Uterus (tissue), 4 donors: Measurements from ENCODE around the gene CALU. TPM values are rescaled to one million over a fixed set of nuclear protein-coding genes. Genes with fewer than 3 reads are reported as not detected.

ENCODE experiments used
- DNase-seq, 2 donors: peaks; one replicate each; pipeline ENCODE4 v3.0.0-alpha.2; 2019 to 2020
- H3K27ac ChIP-seq, 2 donors: fragments of 200-600 bp; sonication (generic); 1 replicate in 1 of 2; 2 replicates in 1 of 2; pipeline ENCODE4 v1.5.1; 2016 to 2018
- H3K27me3 ChIP-seq, 2 donors: fragments of 200-600 bp; sonication (generic); one replicate each; pipeline ENCODE4 v1.5.1; 2018 to 2019; ENCODE audit warnings: control low read depth in 1 of 2
- H3K36me3 ChIP-seq, 2 donors: fragments of 200-600 bp; sonication (generic); one replicate each; pipeline ENCODE4 v1.5.1; 2019; ENCODE audit warnings: control low read depth in 1 of 2
- H3K4me1 ChIP-seq, 2 donors: fragments of 200-600 bp; sonication (generic); one replicate each; pipeline ENCODE4 v1.5.1; 2018 to 2019; ENCODE audit warnings: control low read depth in 1 of 2
- H3K4me3 ChIP-seq, 2 donors: fragments of 200-600 bp; sonication (generic); 1 replicate in 1 of 2; 2 replicates in 1 of 2; pipeline ENCODE4 v1.5.1; 2018 to 2019; ENCODE audit warnings: mild to moderate bottlenecking in 1 of 2
- H3K9me3 ChIP-seq, 2 donors: fragments of 200-600 bp; sonication (generic); one replicate each; pipeline ENCODE4 v1.5.1; 2019; ENCODE audit warnings: control low read depth in 1 of 2
- POLR2A ChIP-seq, 2 donors: fragments of 450-650 bp; IDR thresholded peaks; one replicate each; pipeline ENCODE4 v1.6.1; 2016; ENCODE audit warnings: antibody characterized with exemption in 2 of 2, mild to moderate bottlenecking in 1 of 2, moderate library complexity in 1 of 2
- intact Hi-C: fragments of 100-400 bp; cut with DNase I; formaldehyde crosslinking; loops from one replicate; pipeline ENCODE4 v1.15.1; 2023; ENCODE audit warnings: low total_unique reads
- total RNA-seq, 4 donors: library from RNA; depleted of rRNA in 3 of 4; stranded (reverse); fragments of >200 nt in 3 of 4; gene quantifications; one replicate each; pipeline versions ENCODE4 v1.1.0 to v1.2.4, GENCODE V29; 2014 to 2023
- TF ChIP-seq, protein P1 (sequence below), 4 experiments: fragments of 200-600 bp in 2 of 4; fragments of 450-650 bp in 2 of 4; sonication (generic) in 2 of 4; IDR thresholded peaks; one replicate each; pipeline ENCODE4 v1.5.1; 2016 to 2019; ENCODE audit warnings: antibody characterized with exemption in 4 of 4, mild to moderate bottlenecking in 2 of 4, moderate library complexity in 1 of 4
- donor health status: DM: yes; HTN: yes; CAD: no.

The CALU gene
- total RNA-seq, 4 donors from 2014 or later = 83.0 to 334 (median 108) TPM

DNA sequence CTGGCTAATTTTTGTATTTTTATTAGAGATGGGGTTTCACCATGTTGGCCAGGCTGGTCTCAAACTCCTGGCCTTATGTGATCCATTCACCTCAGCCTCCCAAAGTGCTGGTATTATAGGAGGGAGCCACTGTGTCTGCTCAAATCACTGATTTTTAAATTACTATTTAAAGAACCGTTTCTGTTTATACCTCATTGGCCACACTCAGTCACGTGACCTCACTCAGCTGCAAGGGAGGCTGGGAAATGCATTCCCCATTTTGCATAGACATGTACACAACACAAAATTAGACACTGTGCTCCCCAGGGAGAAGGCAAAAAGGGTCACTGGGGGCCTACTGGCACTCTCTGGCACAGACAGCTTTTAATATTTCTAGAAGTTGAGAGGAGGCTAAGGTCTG is 13.6 kb upstream of the CALU start:
- H3K4me1 ChIP-seq = no peaks in the 10 kb centered on the region
- H3K9me3 ChIP-seq = no peaks in the 10 kb centered on the region
- no peaks in the 10 kb centered on the region for H3K36me3 ChIP-seq
- DNase-seq = no peak
- intact Hi-C loops = no loop called here
- TF ChIP-seq, protein P1, sequence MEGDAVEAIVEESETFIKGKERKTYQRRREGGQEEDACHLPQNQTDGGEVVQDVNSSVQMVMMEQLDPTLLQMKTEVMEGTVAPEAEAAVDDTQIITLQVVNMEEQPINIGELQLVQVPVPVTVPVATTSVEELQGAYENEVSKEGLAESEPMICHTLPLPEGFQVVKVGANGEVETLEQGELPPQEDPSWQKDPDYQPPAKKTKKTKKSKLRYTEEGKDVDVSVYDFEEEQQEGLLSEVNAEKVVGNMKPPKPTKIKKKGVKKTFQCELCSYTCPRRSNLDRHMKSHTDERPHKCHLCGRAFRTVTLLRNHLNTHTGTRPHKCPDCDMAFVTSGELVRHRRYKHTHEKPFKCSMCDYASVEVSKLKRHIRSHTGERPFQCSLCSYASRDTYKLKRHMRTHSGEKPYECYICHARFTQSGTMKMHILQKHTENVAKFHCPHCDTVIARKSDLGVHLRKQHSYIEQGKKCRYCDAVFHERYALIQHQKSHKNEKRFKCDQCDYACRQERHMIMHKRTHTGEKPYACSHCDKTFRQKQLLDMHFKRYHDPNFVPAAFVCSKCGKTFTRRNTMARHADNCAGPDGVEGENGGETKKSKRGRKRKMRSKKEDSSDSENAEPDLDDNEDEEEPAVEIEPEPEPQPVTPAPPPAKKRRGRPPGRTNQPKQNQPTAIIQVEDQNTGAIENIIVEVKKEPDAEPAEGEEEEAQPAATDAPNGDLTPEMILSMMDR (IDR thresholded peaks at IDR 0.05) = no peak
- TF ChIP-seq POLR2A (IDR thresholded peaks at IDR 0.05) = no peak
- no peaks in the 10 kb centered on the region for H3K27me3 ChIP-seq
- no peak overlapping the region for H3K4me3 ChIP-seq
- H3K27ac ChIP-seq = no peak overlapping the region

DNA sequence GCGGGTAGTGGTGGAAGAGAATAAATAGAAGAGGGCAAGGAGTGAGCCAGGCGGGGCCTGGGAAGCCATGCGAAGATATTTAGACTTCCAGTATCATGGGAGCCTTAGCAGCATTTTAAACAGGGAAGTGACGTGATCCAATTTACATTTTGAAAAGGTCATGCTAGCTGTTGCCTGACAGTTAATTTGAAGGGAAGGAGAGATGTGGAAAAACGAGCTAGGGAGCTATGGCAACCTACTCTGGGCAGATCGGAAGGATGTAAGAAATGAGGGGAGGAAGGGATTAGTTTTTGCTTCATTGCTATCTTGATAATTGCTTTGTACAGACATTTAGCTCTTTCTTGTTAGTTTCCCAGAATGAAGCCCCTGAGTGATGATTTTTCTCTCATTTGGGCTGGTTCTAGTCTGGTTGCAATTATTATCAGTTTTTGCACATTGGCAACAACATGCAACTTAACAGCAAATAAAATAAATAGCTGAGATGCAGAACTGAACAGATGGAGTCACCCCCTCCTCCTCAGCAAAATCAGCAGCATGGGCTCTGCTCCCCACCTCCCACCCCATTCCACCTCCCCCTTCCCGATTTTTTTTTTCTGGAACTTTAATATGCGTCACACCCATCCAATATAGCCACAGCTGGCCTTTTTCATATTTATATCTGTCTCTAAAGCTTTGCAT is 13.0 kb upstream of the CALU start:
- Histone ChIP-seq H3K9me3 (no peaks in the 10 kb centered on the region), H3K4me3 (no peak overlapping the region), H3K4me1 (no peaks in the 10 kb centered on the region), H3K27ac (no peak overlapping the region), H3K27me3 (no peaks in the 10 kb centered on the region), H3K36me3 (no peaks in the 10 kb centered on the region)
- DNase-seq = no peak
- no peak for TF ChIP-seq POLR2A (IDR thresholded peaks at IDR 0.05)
- TF ChIP-seq, protein P1 (IDR thresholded peaks at IDR 0.05) = no peak
- intact Hi-C loops = no loop called here

DNA sequence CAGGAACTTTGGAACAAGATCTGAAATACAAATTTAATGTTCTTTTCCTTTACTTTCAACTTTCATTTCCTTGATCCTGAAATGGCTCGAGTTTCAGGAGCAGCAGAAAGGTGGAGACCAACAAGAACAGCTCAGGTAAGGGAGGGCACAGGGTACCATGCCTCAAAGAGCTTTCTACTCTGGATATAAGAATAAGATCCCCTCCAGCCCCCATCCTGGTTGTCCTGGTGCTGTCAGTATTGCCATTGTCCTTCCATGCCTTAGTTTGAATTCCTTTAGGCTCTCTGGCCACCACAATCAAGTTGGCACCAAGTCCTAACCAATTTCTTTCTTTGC is 12.5 kb upstream of the CALU start:
- Histone ChIP-seq H3K36me3 (no peaks in the 10 kb centered on the region), H3K27ac (no peak overlapping the region), H3K4me3 (no peak overlapping the region), H3K4me1 (no peaks in the 10 kb centered on the region), H3K27me3 (no peaks in the 10 kb centered on the region), H3K9me3 (no peaks in the 10 kb centered on the region)
- intact Hi-C loops = no loop called here
- TF ChIP-seq, protein P1 (IDR thresholded peaks at IDR 0.05) = no peak
- no peak for TF ChIP-seq POLR2A (IDR thresholded peaks at IDR 0.05)
- no peak for DNase-seq

DNA sequence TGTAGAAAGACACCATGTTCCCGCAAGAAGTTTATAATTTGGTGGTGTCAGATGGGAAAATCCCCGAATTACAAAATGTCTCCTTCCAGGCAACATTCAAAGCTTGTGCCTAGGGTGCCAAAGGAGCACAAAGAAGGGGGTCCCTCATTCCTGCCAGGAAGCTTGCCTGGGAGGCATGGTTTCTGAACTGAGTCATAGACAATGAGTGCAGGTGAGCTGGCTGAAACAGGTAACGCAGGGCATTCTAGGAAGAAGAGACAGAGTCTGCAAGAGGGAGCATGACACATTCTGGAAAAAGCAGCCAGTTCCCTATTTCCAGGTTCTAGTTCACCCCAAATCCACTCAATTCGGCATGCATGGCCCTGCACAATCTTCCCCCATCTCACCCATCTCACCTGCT is 11.9 kb upstream of the CALU start:
- no peak for DNase-seq
- TF ChIP-seq, protein P1 (IDR thresholded peaks at IDR 0.05) = no peak
- TF ChIP-seq POLR2A (IDR thresholded peaks at IDR 0.05) = no peak
- Histone ChIP-seq H3K4me1 (no peaks in the 10 kb centered on the region), H3K4me3 (no peak overlapping the region), H3K27me3 (no peaks in the 10 kb centered on the region), H3K36me3 (no peaks in the 10 kb centered on the region), H3K9me3 (no peaks in the 10 kb centered on the region), H3K27ac (no peak overlapping the region)
- intact Hi-C loops = no loop called here

DNA sequence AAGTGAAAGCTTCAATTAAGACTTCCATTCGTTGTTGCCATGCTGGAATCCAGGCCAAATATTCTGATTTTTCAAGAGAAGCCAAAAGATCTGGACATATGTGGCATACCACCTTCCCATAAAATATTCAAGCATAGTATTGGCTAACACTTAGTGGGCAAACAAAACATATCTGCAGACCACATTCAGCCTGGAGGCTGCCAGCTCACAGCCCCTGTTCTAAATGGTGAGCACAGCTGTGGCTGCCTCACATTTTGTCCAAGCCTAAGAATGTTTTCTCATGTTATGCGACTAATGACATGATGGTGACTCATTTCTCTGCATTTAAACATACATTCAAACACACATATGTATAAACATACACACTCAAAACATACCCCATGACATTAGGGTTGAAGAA is 10.6 kb upstream of the CALU start:
- Histone ChIP-seq H3K27ac (no peak overlapping the region), H3K27me3 (no peaks in the 10 kb centered on the region), H3K9me3 (no peaks in the 10 kb centered on the region), H3K36me3 (no peaks in the 10 kb centered on the region), H3K4me1 (no peaks in the 10 kb centered on the region), H3K4me3 (no peak overlapping the region)
- intact Hi-C loops = no loop called here
- no peak for DNase-seq
- TF ChIP-seq POLR2A (IDR thresholded peaks at IDR 0.05) = no peak
- TF ChIP-seq, protein P1 (IDR thresholded peaks at IDR 0.05) = no peak
